Measurements from ENCODE around the gene DAD1.

DAD1 gene

GRCh38 chr14:22580625-22581024, 8.4 kb downstream of the DAD1 start:
- DNase-seq (ENCODE audit: low read depth) = no peak
- TF ChIP-seq CTCF (IDR thresholded peaks at IDR 0.05; ENCODE audit: low read depth, low read length, missing control alignments) = no peak
- H3K4me3 ChIP-seq (ENCODE audit: low read depth, low read length) = no peak overlapping the region

GRCh38 chr14:22579881-22580280, 9.1 kb downstream of the DAD1 start:
- TF ChIP-seq CTCF (IDR thresholded peaks at IDR 0.05; ENCODE audit: low read depth, low read length, missing control alignments) = no peak
- DNase-seq (ENCODE audit: low read depth) = no peak
- no peak overlapping the region for H3K4me3 ChIP-seq (ENCODE audit: low read depth, low read length)

GRCh38 chr14:22579236-22579635, 9.8 kb downstream of the DAD1 start:
- no peak overlapping the region for H3K4me3 ChIP-seq (ENCODE audit: low read depth, low read length)

GRCh38 chr14:22577334-22577908, 11.6 kb downstream of the DAD1 start:
- no peak for DNase-seq (ENCODE audit: low read depth)
- H3K4me3 ChIP-seq (ENCODE audit: low read depth, low read length) = no peak overlapping the region
- TF ChIP-seq CTCF (IDR thresholded peaks at IDR 0.05; ENCODE audit: low read depth, low read length, missing control alignments) = no peak

More at GRCh38 chr14:22579236-22579635, 9.8 kb downstream of the DAD1 start:
- TF ChIP-seq CTCF (IDR thresholded peaks at IDR 0.05; ENCODE audit: low read depth, low read length, missing control alignments) = no peak
- DNase-seq (ENCODE audit: low read depth) = no peak

GRCh38 chr14:22573804-22574203, 15.2 kb downstream of the DAD1 start:
- no peak overlapping the region for H3K4me3 ChIP-seq (ENCODE audit: low read depth, low read length)
- TF ChIP-seq CTCF (IDR thresholded peaks at IDR 0.05; ENCODE audit: low read depth, low read length, missing control alignments) = no peak
- no peak for DNase-seq (ENCODE audit: low read depth)

- no peak for TF ChIP-seq CTCF (IDR thresholded peaks at IDR 0.05; ENCODE audit: low read depth, low read length, missing control alignments)
- DNase-seq (ENCODE audit: low read depth) = no peak
- H3K4me3 ChIP-seq (ENCODE audit: low read depth, low read length) = no peak overlapping the region
These were observed 16.4 kb downstream of the DAD1 start for GRCh38 chr14:22572562-22573058.

All from GM12864 (cell line).